ENCODE results near the gene HIVEP1. TPM values are rescaled to one million over a fixed set of nuclear protein-coding genes. Genes with fewer than 3 reads are reported as not detected.

Gene HIVEP1
- polyA plus RNA-seq, 3 donors = 1.7 to 8.7 (median 2.7) TPM

DNA sequence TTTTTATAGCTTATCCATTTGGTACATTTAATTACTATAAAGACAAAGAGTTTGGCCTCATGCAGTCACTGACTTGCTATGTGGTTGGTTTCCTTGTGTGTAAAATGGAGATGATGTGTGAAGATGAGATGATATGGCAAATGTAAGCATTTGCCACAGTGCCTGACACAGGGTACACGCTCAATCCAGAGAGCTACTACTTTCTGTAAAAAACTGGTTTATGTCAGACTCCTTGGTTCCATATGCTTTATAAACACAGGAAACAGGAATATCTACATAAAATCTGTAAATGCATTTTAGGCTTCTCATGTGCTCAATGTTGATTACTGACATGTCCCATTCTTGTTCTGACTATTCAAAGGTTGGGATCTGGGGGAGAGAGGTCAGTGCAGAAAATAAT is 10.4 kb downstream of the HIVEP1 start:
- Histone ChIP-seq H4K20me1 (ENCODE audit: insufficient read depth, low read length) (peaks cover 5% of the 10 kb centered on the region), H3K27me3 (ENCODE audit: control insufficient read depth in 2 of 2, insufficient read depth in 2 of 2, low read length in 2 of 2) (no peaks in the 10 kb centered on the region), H3K79me2 (ENCODE audit: insufficient read depth, low read length) (no peaks in the 10 kb centered on the region), H3K4me3 (replicated peaks in 1 of 3; ENCODE audit: low read depth in 2 of 3, low read length in 3 of 3) (no peak overlapping the region), H3K27ac (ENCODE audit: low read depth in 1 of 2, low read length in 2 of 2) (no peak overlapping the region), H2AFZ (ENCODE audit: insufficient read depth, low read depth, low read length, poor library complexity, severe bottlenecking) (no peak overlapping the region), H3K4me2 (replicated peaks; ENCODE audit: extremely low read depth, low read length, poor library complexity, severe bottlenecking) (no peak overlapping the region), H3K9ac (ENCODE audit: insufficient read depth, low read length, poor library complexity, severe bottlenecking) (no peak overlapping the region), H3K4me1 (ENCODE audit: control insufficient read depth in 1 of 2, insufficient read depth in 2 of 2, low read length in 2 of 2) (no peaks in the 10 kb centered on the region), H3K9me3 (replicated peaks in 1 of 2; ENCODE audit: control insufficient read depth in 1 of 2, insufficient read depth in 1 of 2, low read length in 2 of 2) (peaks cover 0 to under 1% of the 10 kb centered on the region in 2 donors), H3K36me3 (replicated peaks in 1 of 2; ENCODE audit: control insufficient read depth in 1 of 2, insufficient read depth in 2 of 2, low read length in 2 of 2) (peaks cover 0 to 21% of the 10 kb centered on the region in 2 donors)
- Mint-ChIP-seq H3K4me1 (peaks cover 9% of the 10 kb centered on the region), H3K27me3 (ENCODE audit: low read depth in 3 of 3) (peaks cover 0 to 3% (median 2%) of the 10 kb centered on the region in 3 donors), H3K4me3 (no peak overlapping the region), H3K27ac (no peak overlapping the region), H3K9me3 (peaks cover 0 to 5% (median 3%) of the 10 kb centered on the region in 7 donors), H3K36me3 (peaks cover 46 to 60% of the 10 kb centered on the region in 2 donors)
- WGBS (ENCODE audit: insufficient coverage) = no CpG with 5 or more reads among the region's 1 CpG
- no peak for DNase-seq
- intact Hi-C loops (cut with micrococcal nuclease) = no loop called here
- TF ChIP-seq, protein P1, sequence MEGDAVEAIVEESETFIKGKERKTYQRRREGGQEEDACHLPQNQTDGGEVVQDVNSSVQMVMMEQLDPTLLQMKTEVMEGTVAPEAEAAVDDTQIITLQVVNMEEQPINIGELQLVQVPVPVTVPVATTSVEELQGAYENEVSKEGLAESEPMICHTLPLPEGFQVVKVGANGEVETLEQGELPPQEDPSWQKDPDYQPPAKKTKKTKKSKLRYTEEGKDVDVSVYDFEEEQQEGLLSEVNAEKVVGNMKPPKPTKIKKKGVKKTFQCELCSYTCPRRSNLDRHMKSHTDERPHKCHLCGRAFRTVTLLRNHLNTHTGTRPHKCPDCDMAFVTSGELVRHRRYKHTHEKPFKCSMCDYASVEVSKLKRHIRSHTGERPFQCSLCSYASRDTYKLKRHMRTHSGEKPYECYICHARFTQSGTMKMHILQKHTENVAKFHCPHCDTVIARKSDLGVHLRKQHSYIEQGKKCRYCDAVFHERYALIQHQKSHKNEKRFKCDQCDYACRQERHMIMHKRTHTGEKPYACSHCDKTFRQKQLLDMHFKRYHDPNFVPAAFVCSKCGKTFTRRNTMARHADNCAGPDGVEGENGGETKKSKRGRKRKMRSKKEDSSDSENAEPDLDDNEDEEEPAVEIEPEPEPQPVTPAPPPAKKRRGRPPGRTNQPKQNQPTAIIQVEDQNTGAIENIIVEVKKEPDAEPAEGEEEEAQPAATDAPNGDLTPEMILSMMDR (IDR thresholded peaks at IDR 0.05) = no peak

DNA sequence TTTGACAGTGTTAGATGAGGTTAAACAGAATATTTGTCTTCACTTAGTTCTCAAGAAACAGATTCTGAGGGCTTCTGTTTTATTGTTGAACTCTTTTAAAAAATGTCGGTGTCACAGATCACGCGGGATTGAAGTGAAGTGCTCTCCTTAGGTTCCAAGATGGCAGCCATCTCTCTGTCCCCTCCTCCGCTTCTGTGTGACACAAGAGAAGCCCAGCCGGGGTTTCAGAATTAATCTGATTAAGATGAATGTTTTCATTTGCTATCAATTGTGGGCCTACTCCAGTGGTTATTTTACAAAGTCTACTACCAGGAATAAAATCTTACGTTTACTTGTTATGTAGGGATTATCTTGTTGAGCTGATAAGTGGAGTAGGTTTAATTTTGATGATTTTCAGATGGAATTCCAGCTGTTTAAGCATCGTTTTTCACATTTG is 10.9 kb downstream of the HIVEP1 start:
- H3K36me3 Mint-ChIP-seq = peaks cover 48 to 62% of the 10 kb centered on the region in 2 donors
- 94% methylated on average over 3 of the region's 7 CpGs for WGBS (ENCODE audit: insufficient coverage)
- TF ChIP-seq, protein P1 (IDR thresholded peaks at IDR 0.05) = no peak
- Histone ChIP-seq H3K4me2 (replicated peaks; ENCODE audit: extremely low read depth, low read length, poor library complexity, severe bottlenecking) (no peak overlapping the region), H2AFZ (ENCODE audit: insufficient read depth, low read depth, low read length, poor library complexity, severe bottlenecking) (no peak overlapping the region), H3K9me3 (replicated peaks in 1 of 2; ENCODE audit: control insufficient read depth in 1 of 2, insufficient read depth in 1 of 2, low read length in 2 of 2) (no peaks in the 10 kb centered on the region), H3K36me3 (replicated peaks in 1 of 2; ENCODE audit: control insufficient read depth in 1 of 2, insufficient read depth in 2 of 2, low read length in 2 of 2) (peaks cover 0 to 16% of the 10 kb centered on the region in 2 donors), H3K27me3 (ENCODE audit: control insufficient read depth in 2 of 2, insufficient read depth in 2 of 2, low read length in 2 of 2) (no peaks in the 10 kb centered on the region), H3K9ac (ENCODE audit: insufficient read depth, low read length, poor library complexity, severe bottlenecking) (no peak overlapping the region), H3K4me3 (replicated peaks in 1 of 3; ENCODE audit: low read depth in 2 of 3, low read length in 3 of 3) (no peak overlapping the region), H4K20me1 (ENCODE audit: insufficient read depth, low read length) (peaks cover 5% of the 10 kb centered on the region), H3K4me1 (ENCODE audit: control insufficient read depth in 1 of 2, insufficient read depth in 2 of 2, low read length in 2 of 2) (no peaks in the 10 kb centered on the region), H3K79me2 (ENCODE audit: insufficient read depth, low read length) (no peaks in the 10 kb centered on the region), H3K27ac (ENCODE audit: low read depth in 1 of 2, low read length in 2 of 2) (no peak overlapping the region)
- H3K27me3 Mint-ChIP-seq (ENCODE audit: low read depth in 3 of 3) = peaks cover 0 to 3% (median 2%) of the 10 kb centered on the region in 3 donors
- H3K4me1 Mint-ChIP-seq = peaks cover 9% of the 10 kb centered on the region
- no peak for DNase-seq
- intact Hi-C loops (cut with micrococcal nuclease) = no loop called here
- peaks cover 0 to 4% (median 0%) of the 10 kb centered on the region in 7 donors for H3K9me3 Mint-ChIP-seq
- no peak overlapping the region for H3K27ac Mint-ChIP-seq
- H3K4me3 Mint-ChIP-seq = no peak overlapping the region
